Measurements from ENCODE around the gene CDC6. TPM values are rescaled to one million over a fixed set of nuclear protein-coding genes. Genes with fewer than 3 reads are reported as not detected.
A peak's percentile ranks its signal among the peaks of the same experiment; 100 is the strongest.

Gene CDC6
- total RNA-seq, 1 donor from 2014 or later = 1.2 TPM

GRCh38 chr17:40317880-40318829 lies 30.5 kb downstream of the CDC6 start:
- intact Hi-C loops (cut with DNase I) = loop anchor here (1.0 kb wide), 1 partner anchor 23 kb away; no protein-coding TSS in a partner anchor
- no peak for TF ChIP-seq CTCF (IDR thresholded peaks at IDR 0.05)
- Histone ChIP-seq H3K9me3 (no peaks in the 10 kb centered on the region), H3K27me3 (no peaks in the 10 kb centered on the region), H3K27ac (peak overlapping the region; percentile 90 to 91), H3K4me3 (peak overlapping the region; percentile 70 to 86), H3K4me1 (peaks cover 43 to 88% of the 10 kb centered on the region in 2 donors), H3K36me3 (no peaks in the 10 kb centered on the region)
- DNase-seq (ENCODE audit: low spot score in 2 of 2) = peak; percentile 91 to 99

DNA sequence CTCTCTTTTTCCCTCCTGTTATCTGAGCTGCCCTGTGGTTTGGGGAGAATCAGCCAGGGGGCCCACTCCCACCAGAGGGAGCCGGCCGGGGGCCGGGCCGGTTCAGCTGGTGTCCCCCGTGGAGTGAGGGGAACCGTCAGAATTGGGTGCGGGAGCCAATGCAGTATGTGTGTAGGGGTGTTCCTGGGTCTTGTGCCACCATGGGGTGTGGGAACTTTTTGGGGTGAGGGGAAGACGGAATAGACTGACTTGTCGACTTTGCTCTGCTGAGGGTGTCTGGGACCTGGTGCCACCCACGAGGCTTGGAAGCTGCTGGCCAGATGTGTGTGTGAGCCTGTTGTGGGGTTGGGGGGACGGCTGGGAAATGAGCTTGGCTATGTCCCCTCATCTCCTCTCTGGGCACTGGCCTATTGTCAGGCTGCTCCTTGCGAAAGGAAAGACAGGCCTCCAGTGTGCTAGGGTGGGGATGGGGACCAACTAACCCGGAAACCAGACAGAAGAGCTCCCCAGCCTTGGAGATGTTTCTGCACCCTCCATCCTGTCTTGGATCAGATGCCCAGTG lies 31.2 kb downstream of the CDC6 start:
- no peaks in the 10 kb centered on the region for H3K27me3 ChIP-seq
- no peaks in the 10 kb centered on the region for H3K36me3 ChIP-seq
- peak overlapping the region; percentile 90 to 91 for H3K27ac ChIP-seq
- peak in 1 of 2 donors; percentile 70 for DNase-seq (ENCODE audit: low spot score in 2 of 2)
- peak in 2 of 3 experiments; percentile 33 to 34 for TF ChIP-seq CTCF (IDR thresholded peaks at IDR 0.05)
- intact Hi-C loops (cut with DNase I) = loop anchor here (1.0 kb wide), 1 partner anchor 22 kb away; no protein-coding TSS in a partner anchor
- H3K4me3 ChIP-seq = peak overlapping the region; percentile 70 to 86
- peaks cover 47 to 88% of the 10 kb centered on the region in 2 donors for H3K4me1 ChIP-seq
- no peaks in the 10 kb centered on the region for H3K9me3 ChIP-seq

GRCh38 chr17:40319651-40320540 lies 32.2 kb downstream of the CDC6 start:
- Histone ChIP-seq H3K9me3 (no peaks in the 10 kb centered on the region), H3K4me3 (peak overlapping the region; percentile 70 to 86), H3K27ac (peak overlapping the region; percentile 90 to 91), H3K4me1 (peaks cover 47 to 89% of the 10 kb centered on the region in 2 donors), H3K27me3 (no peaks in the 10 kb centered on the region), H3K36me3 (no peaks in the 10 kb centered on the region)
- intact Hi-C loops (cut with DNase I) = no loop called here
- TF ChIP-seq CTCF (IDR thresholded peaks at IDR 0.05) = no peak
- DNase-seq (ENCODE audit: low spot score in 2 of 2) = peak in 1 of 2 donors; percentile 83

DNA sequence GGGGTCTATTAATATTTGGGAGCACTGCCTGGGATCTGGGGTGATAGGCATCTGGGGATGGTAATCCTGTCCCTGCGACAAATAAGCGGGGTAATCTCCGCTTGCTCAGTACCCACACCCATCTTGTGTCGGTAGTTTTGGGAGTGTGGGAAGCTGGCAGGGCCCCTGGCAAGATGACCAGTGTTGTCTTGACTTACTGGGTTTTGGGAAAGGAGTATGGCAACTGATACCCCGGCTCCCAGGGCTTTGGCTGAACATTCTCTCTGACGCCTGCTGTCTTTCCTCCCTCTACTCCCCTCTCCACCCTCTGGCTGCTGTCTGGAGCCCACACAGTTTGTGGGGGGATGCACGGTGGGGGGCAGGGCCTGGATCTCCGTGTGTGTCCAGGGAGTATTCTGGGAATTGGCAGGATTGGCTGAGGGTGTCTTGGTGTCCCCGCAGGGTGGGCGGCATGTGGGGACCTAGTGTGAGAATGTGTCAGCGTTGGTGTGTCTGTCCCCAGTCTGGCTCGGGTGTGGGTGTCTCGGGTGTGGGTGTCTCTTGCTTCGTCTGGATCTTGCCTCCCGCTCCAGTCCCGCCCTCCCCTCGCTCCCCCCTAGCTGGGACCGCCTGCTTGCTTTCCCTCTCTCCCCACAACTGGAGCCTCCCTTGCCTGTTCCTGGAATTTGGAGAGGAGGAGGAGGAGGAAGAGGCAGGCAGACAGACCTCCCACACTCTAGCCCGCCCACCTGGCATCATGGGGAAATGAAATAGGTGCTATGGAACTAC lies 33.3 kb downstream of the CDC6 start:
- H3K36me3 ChIP-seq = no peaks in the 10 kb centered on the region
- H3K9me3 ChIP-seq = no peaks in the 10 kb centered on the region
- peaks cover 46 to 88% of the 10 kb centered on the region in 2 donors for H3K4me1 ChIP-seq
- peak in 1 of 2 donors; percentile 88 for DNase-seq (ENCODE audit: low spot score in 2 of 2)
- peak overlapping the region; percentile 37 to 86 for H3K4me3 ChIP-seq
- intact Hi-C loops (cut with DNase I) = no loop called here
- TF ChIP-seq CTCF (IDR thresholded peaks at IDR 0.05) = no peak
- H3K27me3 ChIP-seq = no peaks in the 10 kb centered on the region
- peak overlapping the region; percentile 90 to 91 for H3K27ac ChIP-seq

All from ascending aorta (tissue), 2 donors.